HG03039 (cell line): Measurements from ENCODE around the gene IL17A.

ENCODE experiments used
- ATAC-seq: cut with Tn5 transposase; IDR thresholded peaks from one replicate; pipeline ENCODE4 v1.9.1; 2021; ENCODE audit warnings: mild to moderate bottlenecking, moderate library complexity; ENCODE audit not compliant: unreplicated experiment

The IL17A gene

DNA sequence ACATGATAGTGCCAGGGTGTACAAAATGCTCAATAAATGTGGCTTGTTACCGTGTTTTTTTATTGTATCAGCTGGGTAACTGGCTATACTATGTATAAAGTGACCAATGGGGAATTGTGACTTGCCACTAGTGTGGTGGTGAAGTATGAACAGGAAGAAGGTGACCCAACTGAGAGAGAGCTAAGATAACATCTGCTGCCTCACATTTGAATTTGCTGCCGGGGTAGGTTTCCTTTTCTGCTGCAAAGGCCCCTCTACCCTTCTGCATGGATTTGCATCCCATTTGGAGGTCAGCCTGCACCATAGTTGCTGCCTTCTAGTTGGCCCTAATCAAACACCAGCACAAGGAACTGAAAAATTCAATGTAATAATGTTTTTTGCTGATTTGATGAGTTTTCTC is 24.1 kb downstream of the IL17A start:
- ATAC-seq: peak; percentile 80

DNA sequence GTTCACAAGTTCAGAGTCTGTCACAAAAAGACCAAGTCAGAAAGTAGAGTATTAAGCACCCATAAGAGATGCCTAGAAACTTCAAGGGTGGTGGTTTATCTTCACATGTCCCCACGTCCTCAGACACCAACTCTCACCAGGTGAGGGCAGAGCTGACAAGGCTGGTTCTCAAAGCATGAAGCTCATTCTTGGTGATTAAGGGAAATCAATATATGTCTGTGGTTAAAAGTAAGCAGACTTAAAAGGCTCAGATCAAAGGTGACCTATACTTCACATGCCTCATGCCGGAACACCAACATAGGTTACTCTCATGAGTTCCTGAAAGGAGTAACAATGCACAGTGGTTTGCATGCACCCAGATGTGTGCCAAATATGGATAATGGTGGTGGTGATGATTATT is 27.0 kb downstream of the IL17A start:
- ATAC-seq: no peak

DNA sequence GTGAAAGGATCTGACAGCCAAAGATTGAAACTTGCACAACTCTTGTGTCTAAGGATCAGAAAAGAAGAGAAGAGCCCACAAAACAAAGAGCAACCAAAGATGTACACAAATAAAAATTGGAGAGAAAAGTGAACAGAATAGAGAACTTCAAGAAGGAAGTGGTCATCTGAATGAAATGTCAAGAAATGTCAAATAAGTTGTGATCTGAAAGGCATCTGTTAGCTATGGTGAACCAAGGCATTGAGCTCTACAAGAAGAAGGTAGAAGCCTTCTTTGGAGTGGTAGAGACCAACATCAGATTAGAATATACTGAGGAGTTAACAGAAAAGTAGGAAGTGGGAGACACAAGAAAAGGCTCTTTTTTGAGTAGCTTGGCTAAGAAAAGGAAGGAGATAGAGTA is 29.6 kb downstream of the IL17A start:
- no peak for ATAC-seq

DNA sequence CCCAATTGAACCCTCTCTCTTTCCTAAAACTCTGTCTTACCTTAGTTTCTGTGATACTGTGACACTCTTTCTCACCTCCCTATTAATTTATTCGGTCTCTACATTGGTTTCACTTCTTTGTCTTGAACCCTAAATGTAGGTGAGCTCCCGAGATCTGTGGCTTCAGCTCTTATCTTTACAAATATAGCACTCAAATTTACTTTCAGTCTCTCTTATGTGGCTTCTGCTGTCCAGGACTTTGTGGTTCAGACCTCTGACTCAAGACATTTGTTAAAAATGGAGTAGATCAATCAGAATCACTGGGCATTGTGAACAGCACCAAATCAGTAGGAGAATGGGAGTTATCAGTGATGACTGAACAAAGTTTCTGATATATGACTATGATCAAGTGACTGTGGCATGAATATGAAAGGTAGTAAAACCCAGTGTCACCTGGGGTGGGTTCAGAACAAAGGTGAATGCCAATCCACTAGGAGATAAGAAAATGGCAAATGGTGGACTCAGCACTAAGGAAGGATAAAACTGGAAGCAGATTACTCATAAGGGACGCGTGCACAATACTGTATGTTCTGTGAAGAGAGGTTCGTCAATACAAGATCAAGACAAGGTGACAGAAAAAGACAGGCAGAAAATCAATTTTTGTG is 30.9 kb downstream of the IL17A start:
- ATAC-seq: peak; percentile 47

DNA sequence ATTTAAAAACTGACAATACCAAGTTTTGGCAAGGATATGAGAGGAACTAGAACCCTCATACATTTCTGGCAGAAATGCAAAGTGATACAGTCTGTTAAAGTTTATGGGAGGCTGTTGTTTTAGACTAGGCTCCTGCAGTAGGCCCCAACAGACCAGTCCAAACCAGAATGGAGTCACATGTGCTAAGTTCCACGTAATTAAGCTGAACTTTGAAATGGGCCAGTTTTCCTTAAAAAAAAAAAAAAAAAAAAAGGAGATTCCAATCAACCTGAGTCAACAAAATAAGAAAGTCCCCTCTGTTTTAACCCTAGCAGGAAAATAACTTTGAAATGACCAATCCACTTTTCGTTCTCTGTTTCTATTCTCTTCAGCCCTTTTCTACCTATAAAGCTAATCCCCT is 31.6 kb downstream of the IL17A start:
- no peak for ATAC-seq

DNA sequence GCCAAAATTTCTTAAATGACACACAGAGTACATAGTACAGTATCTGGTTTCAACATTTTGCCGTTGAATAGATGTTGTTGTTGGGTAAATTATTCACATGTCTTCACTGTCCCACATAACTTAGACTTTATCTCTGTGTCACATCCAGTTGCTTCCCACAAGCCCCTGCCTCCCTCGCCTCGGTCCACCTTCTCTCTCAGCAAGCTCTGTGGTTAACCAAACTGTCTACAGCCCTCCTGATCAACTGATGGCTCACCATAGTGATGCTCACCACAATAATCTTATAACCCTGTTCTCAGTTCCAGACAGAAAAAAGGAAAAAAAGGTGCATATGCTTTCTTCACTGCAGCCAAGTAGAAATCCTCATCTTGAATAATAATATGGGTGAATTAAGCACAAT is 35.1 kb downstream of the IL17A start:
- ATAC-seq: peak; percentile 75

DNA sequence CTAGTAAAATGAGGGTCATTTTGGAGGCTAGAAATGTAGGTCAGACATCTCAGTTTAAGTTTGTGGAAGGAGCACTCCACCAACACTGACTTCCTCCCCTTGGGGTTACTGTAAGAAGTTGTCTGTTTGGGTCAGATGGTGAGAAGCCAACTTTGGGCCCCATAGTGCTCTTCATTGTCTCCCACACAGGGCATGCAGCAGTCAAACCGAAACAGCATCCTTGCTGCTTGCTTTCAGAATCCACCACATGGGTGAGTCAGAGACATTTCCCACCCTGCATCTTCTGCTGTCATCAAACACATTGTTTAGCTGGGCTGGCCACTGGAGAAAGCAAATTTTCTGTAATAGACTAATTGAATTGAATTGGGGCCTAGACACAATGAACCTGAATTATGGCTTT is 41.3 kb downstream of the IL17A start:
- peak; percentile 100 for ATAC-seq

DNA sequence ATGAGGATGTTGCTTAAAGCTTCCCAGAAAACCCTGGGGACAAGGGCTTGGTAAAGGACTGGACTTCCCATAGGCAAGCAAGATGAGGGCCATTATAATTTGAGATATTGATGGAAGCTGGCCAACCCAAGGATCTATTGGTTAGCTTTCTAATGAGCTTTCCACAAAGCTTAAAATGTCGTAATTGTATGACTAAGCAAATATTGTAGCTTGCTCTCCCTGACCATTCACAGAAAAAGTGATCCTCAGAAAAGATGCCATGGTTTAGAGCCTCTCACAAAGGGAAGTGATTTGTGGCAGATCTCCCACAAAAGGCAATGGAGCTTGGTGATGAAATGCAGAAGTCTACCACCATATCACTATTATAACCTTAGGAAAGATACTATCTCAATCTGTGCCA is 44.5 kb downstream of the IL17A start:
- no peak for ATAC-seq

DNA sequence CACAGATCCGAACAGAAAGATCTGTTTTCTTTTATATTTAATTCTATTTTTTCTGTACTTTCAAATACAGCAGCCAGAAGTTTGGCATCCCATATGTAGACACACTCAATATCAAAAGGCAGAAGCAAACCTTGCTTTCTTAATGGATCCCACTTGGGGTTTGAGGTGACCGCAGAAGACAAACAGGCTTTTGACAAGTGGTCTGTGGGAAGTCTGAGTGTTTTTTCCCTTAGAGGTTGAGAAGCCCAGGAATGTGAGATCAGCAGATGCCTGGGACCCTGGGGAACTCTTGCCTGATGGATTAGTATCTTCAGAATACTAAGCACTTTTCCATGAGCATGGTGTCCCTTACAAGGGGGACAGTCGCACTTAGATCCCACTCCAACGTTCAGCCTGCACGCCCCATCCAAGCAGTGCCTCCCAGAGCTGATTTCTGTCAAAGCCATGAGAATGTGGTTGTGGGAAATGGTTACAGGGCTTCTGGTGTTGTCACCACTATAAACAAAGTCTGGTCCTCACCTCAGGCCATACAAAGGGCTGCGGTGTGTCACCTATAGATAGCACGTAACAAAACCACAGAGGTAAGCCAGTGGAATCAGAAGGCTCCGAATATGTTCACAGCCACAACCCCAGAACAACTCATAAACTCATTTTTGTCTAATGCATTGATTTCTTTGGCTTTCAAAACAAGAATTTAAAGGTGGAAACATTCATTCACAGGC is 45.4 kb downstream of the IL17A start:
- no peak for ATAC-seq

DNA sequence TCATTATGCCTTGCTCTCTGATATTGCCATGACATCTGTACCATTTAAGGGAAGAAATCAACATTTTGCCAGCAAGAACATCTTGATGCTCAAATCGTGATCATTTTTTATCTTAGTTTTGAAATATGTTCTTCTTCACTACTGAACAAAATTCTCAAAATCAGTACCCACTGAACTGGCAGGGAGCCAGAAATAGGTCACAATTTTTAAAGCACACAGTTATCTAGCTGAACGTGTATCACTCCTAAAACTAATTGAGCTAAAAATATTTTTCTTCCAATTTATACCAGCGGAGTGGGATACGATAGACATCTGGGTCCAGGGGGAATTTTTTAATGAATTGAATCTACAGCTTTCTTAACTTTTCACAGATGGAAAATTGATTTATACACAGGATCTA is 46.8 kb downstream of the IL17A start:
- no peak for ATAC-seq

DNA sequence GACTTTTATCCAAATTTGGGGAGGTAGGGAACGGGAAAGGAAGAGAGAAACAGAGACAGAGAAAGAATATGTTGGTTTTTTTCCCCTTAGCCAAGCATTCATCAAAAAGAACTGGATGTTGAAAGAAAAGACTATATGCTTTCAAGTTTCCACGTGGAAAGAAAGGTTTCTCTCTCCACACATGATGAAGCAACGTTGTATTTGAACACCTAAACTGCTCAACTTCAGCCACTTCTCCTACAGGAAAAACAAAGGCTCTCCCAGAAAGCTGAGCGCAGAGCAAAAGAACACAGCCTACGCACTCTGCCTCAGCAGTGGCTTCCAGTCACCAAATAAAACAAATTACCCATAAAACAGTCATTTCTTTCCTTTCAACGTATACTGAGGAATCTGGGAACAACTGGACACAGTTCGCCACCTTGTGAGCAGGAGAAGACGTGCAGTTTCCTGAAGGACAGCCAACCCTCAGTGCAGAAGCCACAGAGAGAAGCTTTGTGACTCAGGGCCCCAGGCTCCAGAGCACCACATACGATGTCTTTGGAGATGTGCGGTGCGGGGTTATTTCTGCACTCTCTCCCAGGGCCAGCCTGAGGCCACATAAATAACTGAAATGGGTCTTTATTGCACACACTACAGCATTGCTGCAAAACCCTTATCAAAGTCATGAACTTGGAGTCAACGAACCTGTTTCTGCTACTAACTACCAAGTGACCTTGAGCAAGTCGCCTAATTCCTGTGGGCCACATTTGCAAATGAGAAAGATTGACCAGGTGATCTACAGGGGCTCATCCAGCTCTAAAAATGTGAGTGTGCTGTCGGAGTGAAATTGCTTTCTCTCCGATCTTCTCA is 48.0 kb downstream of the IL17A start:
- ATAC-seq: peak; percentile 89
